Naive thymus-derived CD8-positive, alpha-beta T cell (primary cell): ENCODE measurements around the gene JAK1. TPM values are rescaled to one million over a fixed set of nuclear protein-coding genes. Genes with fewer than 3 reads are reported as not detected.

Experiments used
- ATAC-seq, 2 donors: fragments of 150-1000 bp; cut with Tn5 transposase in 1 of 2; sonication (Bioruptor Pico), chemical (Tn5 transposase) in 1 of 2; 1 replicate in 1 of 2; 2 replicates in 1 of 2; pipeline ENCODE4 v1.10.0; 2021; ENCODE audit warnings: mild to moderate bottlenecking in 2 of 2, moderate library complexity in 2 of 2
- POLR2A ChIA-PET: fragments of 350-600 bp; sonication (Branson Sonifier 250); formaldehyde crosslinking; loops from one replicate; lab custom pipeline; 2021; ENCODE audit warnings: antibody characterized with exemption; lab: Charles Lee
- DNase-seq, 10 donors: peaks; one replicate each; pipeline versions ENCODE4 v3.0.0 to v3.0.0-alpha.2; 2020 to 2022
- H3K27ac Mint-ChIP-seq, 10 donors: one replicate each; pipeline ENCODE4 v1.8.0; 2020 to 2022; ENCODE audit warnings: mild to moderate bottlenecking in 10 of 10, mixed read lengths in 10 of 10, moderate library complexity in 4 of 10, inconsistent platforms in 1 of 10
- H3K27me3 Mint-ChIP-seq, 5 donors: one replicate each; pipeline ENCODE4 v1.8.0; 2021 to 2022; ENCODE audit warnings: mixed read lengths in 5 of 5
- H3K36me3 Mint-ChIP-seq, 3 donors: one replicate each; pipeline ENCODE4 v1.8.0; 2020 to 2022; ENCODE audit warnings: mixed read lengths in 3 of 3, mild to moderate bottlenecking in 2 of 3, inconsistent platforms in 1 of 3
- H3K4me1 Mint-ChIP-seq, 4 donors: one replicate each; pipeline ENCODE4 v1.8.0; 2021 to 2022; ENCODE audit warnings: mixed read lengths in 4 of 4
- H3K4me3 Mint-ChIP-seq, 10 donors: one replicate each; pipeline ENCODE4 v1.8.0; 2020 to 2022; ENCODE audit warnings: mild to moderate bottlenecking in 10 of 10, mixed read lengths in 10 of 10, moderate library complexity in 6 of 10, inconsistent platforms in 1 of 10
- H3K9me3 Mint-ChIP-seq, 9 donors: one replicate each; pipeline ENCODE4 v1.8.0; 2020 to 2022; ENCODE audit warnings: mixed read lengths in 9 of 9, mild to moderate bottlenecking in 3 of 9, inconsistent platforms in 1 of 9, moderate library complexity in 1 of 9
- polyA plus RNA-seq, 3 donors: library from polyadenylated mRNA; unstranded; fragments of 300-500 nt; fragmentation: Illumina TruSeq; gene quantifications; one replicate each; pipeline ENCODE4 v1.2.3, GENCODE V29; 2021
- total RNA-seq, 8 experiments: library from RNA in 2 of 8; stranded (reverse) in 2 of 8; gene quantifications; one replicate each; pipeline ENCODE4 v1.2.3 and lab custom pipeline; 2021 to 2026

Gene JAK1
- total RNA-seq, result 100 to 1,000 TPM; 346 to 361 TPM
- polyA plus RNA-seq, result 100 to 1,000 TPM; 162 to 244 (median 174) TPM
- 451 to 957 (median 674) reads per million in 6 experiments for total RNA-seq (lab: John Stamatoyannopoulos, UW)

DNA sequence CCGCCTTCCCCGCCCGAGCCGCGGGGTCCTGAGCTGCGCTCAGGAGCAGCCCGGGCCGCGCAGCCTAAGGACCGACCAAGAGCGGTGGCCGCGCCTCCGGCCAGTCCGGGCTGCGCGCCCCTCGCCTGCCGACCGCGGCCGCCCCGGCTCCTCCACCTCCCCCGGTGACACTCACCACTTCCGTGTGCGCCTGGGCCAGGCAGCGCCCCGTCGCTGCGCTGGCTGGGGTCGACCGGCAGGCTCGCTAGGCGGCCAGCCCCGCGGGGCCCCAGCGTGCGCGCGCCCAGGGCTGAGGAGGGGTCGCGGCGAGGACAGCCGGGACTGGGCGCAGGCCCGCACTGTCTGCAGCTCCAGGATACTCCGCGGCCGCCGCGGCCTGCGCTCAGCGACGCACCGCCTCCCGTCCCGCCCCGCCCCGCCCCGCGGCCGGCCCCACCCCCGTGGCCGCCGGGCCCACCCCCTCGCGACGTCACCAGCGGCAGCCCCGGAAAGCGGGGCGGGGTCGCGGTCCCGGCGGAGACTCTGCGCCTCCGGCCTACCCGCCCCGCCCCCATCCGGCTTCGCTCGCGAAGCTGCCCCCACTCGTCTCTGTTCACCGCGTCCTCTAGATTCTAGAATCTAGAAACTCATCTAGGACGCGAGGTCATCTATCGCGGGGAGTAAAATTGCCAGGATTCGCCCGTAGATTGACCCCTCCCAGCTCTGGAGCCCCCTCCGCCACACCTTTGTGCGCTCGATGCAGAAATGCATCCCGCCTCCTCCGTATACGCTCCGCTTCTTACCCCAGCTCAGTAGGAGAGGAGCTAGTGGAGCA, at the start of gene JAK1:
Gene JAK1 (minus strand): TSS at position 392 of the 814 bp plus-strand sequence. CDS start 80,285 bp downstream, outside the sequence.
- Mint-ChIP-seq H3K36me3 (peaks cover 0 to 3% (median 0%) of the 10 kb centered on the region in 3 donors), H3K4me1 (peaks cover 33 to 58% (median 53%) of the 10 kb centered on the region in 4 donors), H3K27ac (peak within 1 kb of the TSS; percentile 93 to 98 (median 97)), H3K27me3 (no peaks in the 10 kb centered on the region), H3K4me3 (peak within 1 kb of the TSS; percentile 77 to 96 (median 94)), H3K9me3 (no peaks in the 10 kb centered on the region)
- POLR2A ChIA-PET, result interaction anchor here (0.6 to 3.4 kb wide), 30 partner anchors 8 to 454 kb away, joined by 3 to 43 read pairs (median 5); partner anchors contain the start of genes LEPR and LEPROT
- peak; percentile 75 to 76 for ATAC-seq
- DNase-seq, result peak; percentile 80 to 97 (median 90)

DNA sequence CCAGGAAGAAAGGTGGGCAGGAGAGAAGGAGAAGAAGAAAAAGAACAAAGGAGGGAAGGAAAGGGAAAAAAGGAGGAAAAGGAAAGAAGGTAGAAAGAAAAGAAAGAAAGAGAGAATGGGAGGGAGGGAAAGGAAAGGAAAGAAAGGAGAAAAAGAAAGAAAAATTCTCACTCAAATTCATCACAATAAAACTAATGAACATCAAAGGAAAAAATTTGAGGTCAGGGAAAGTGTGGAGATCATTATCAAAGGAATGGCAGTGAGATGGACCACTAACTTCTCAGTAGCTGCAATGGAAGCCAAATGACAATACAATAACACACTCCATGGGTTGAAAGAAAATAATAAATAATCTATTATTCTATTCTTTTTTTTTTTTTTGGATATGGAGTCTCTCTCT, 48.0 kb upstream of the JAK1 start:
- no peak overlapping the region for H3K4me3 Mint-ChIP-seq
- H3K9me3 Mint-ChIP-seq, result peaks cover 0 to 3% (median 0%) of the 10 kb centered on the region in 9 donors
- peak overlapping the region in 1 of 10 donors; percentile 18 for H3K27ac Mint-ChIP-seq
- no peaks in the 10 kb centered on the region for H3K27me3 Mint-ChIP-seq
- DNase-seq (no peak), ATAC-seq (no peak)
- POLR2A ChIA-PET, result no interaction called here
- peaks cover 0 to 3% (median 2%) of the 10 kb centered on the region in 3 donors for H3K36me3 Mint-ChIP-seq
- peaks cover 20 to 25% (median 22%) of the 10 kb centered on the region in 4 donors for H3K4me1 Mint-ChIP-seq

- ATAC-seq (no peak), DNase-seq (no peak)
- Mint-ChIP-seq H3K27me3 (no peaks in the 10 kb centered on the region), H3K4me3 (no peak overlapping the region), H3K4me1 (peaks cover 26 to 48% (median 38%) of the 10 kb centered on the region in 4 donors), H3K27ac (peak overlapping the region in 1 of 10 donors; percentile 34), H3K36me3 (peaks cover 0 to 3% (median 2%) of the 10 kb centered on the region in 3 donors), H3K9me3 (peaks cover 0 to 3% (median 0%) of the 10 kb centered on the region in 9 donors)
- POLR2A ChIA-PET, result interaction anchor here (0.6 kb wide), 1 partner anchor 51 kb away, joined by 4 read pairs; no protein-coding TSS in a partner anchor
These were observed 45.6 kb upstream of the JAK1 start for GRCh38 chr1:65011983-65012382.

GRCh38 chr1:65009724-65010420, 43.5 kb upstream of the JAK1 start:
- ATAC-seq, result peak; percentile 36 to 42

GRCh38 chr1:65009176-65009575, 42.8 kb upstream of the JAK1 start:
- ATAC-seq, result peak in 1 of 2 donors; percentile 53
- DNase-seq, result peak in 3 of 10 donors; percentile 19 to 33 (median 22)
- Mint-ChIP-seq H3K27me3 (no peaks in the 10 kb centered on the region), H3K4me1 (peaks cover 25 to 48% (median 37%) of the 10 kb centered on the region in 4 donors), H3K9me3 (peaks cover 0 to 3% (median 0%) of the 10 kb centered on the region in 9 donors), H3K4me3 (peak overlapping the region in 8 of 10 donors; percentile 8 to 76 (median 54)), H3K27ac (peak overlapping the region in 3 of 10 donors; percentile 57 to 80 (median 68)), H3K36me3 (peaks cover 0 to 2% (median 1%) of the 10 kb centered on the region in 3 donors)
- POLR2A ChIA-PET, result interaction anchor here (1.0 to 1.6 kb wide), 4 partner anchors 39 to 57 kb away, joined by 3 to 4 read pairs (median 3); no protein-coding TSS in a partner anchor

More at GRCh38 chr1:65009724-65010420, 43.5 kb upstream of the JAK1 start:
- Mint-ChIP-seq H3K36me3 (peaks cover 0 to 3% (median 2%) of the 10 kb centered on the region in 3 donors), H3K4me1 (peaks cover 26 to 48% (median 38%) of the 10 kb centered on the region in 4 donors), H3K9me3 (peaks cover 0 to 3% (median 0%) of the 10 kb centered on the region in 9 donors), H3K4me3 (peak overlapping the region in 9 of 10 donors; percentile 8 to 76 (median 32)), H3K27ac (peak overlapping the region in 8 of 10 donors; percentile 27 to 90 (median 64)), H3K27me3 (no peaks in the 10 kb centered on the region)
- POLR2A ChIA-PET, result interaction anchor here (0.5 to 1.6 kb wide), 6 partner anchors 37 to 58 kb away, joined by 3 to 7 read pairs (median 3); no protein-coding TSS in a partner anchor
- DNase-seq, result no peak

DNA sequence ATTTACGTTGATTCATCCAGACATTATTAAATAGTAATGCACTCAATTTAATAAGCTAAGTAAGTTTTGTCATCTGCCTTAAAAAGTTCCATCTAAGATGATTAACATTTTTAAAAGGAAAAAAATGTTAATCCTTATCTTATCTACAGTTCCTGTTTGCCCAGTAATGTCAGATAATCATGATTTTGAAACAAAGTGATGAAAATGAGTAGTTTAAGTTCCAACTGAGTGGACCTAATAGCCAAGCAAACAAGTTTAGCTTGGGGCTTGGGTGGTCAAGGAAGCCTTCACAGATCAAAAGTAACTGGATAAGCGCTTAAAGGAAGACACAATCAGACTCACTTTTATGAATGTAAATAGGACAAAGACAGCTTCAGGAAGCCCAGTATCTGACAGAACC, 40.5 kb upstream of the JAK1 start:
- H3K27me3 Mint-ChIP-seq, result no peaks in the 10 kb centered on the region
- H3K4me3 Mint-ChIP-seq, result no peak overlapping the region
- H3K4me1 Mint-ChIP-seq, result peaks cover 25 to 60% (median 46%) of the 10 kb centered on the region in 4 donors
- H3K27ac Mint-ChIP-seq, result no peak overlapping the region
- peaks cover 0 to 3% (median 0%) of the 10 kb centered on the region in 9 donors for H3K9me3 Mint-ChIP-seq
- DNase-seq, result no peak
- no peaks in the 10 kb centered on the region for H3K36me3 Mint-ChIP-seq
- POLR2A ChIA-PET, result no interaction called here
- ATAC-seq, result no peak

GRCh38 chr1:65003316-65003664, 36.9 kb upstream of the JAK1 start:
- Mint-ChIP-seq H3K4me1 (peaks cover 17 to 38% (median 34%) of the 10 kb centered on the region in 4 donors), H3K27me3 (no peaks in the 10 kb centered on the region), H3K4me3 (peak overlapping the region; percentile 53 to 93 (median 85)), H3K9me3 (peaks cover 0 to 12% (median 0%) of the 10 kb centered on the region in 9 donors), H3K36me3 (peaks cover 0 to 10% (median 5%) of the 10 kb centered on the region in 3 donors), H3K27ac (peak overlapping the region; percentile 7 to 90 (median 72))
- DNase-seq (no peak), ATAC-seq (peak in 1 of 2 donors; percentile 1)
- POLR2A ChIA-PET, result interaction anchor here (0.7 to 2.0 kb wide), 6 partner anchors 37 to 127 kb away, joined by 3 to 14 read pairs (median 6); partner anchors contain the start of gene JAK1

DNA sequence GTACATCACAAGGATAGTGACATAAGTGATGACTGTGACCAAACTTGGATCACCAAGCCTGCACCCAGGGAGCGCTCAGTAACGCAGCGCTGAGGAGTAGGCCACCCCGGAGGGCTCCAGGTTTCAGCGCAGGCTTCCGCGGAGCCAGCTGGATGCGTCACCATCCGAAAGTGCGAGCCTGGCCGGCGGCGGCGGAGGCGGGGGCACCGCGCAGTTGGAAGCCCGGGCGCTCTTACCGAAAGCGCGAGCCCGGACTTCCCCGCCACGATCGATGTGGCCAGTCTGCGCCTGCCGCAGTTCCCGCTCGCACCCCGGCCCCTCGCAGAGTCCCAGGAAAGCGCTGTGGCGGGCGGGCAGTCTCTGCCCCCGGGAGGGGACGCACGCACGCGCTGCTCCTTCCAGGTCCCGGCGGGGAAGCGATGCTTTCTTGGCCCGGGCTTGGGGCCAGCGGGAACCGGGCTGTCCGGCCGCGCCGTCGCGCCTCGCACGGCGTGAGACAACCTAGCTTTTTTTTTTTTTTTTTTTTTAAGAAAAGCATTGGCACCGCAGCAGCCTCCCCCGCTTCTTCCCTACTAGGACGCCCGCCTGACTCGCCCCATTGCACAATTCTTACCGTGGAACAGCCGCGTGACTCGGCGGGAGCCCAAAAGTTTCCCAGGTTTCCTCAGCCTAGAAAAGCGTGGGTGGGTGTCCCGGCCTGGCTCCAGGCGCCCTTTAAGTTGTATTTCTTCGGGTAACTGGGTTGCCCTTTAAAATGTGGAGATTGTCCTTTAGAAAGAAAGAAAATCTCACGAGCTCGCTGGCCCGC, 36.4 kb upstream of the JAK1 start:
- Mint-ChIP-seq H3K36me3 (peaks cover 0 to 15% (median 10%) of the 10 kb centered on the region in 3 donors), H3K4me3 (peak overlapping the region; percentile 77 to 93 (median 86)), H3K27me3 (no peaks in the 10 kb centered on the region), H3K27ac (peak overlapping the region; percentile 73 to 99 (median 92)), H3K9me3 (peaks cover 0 to 17% (median 2%) of the 10 kb centered on the region in 9 donors), H3K4me1 (peaks cover 14 to 32% (median 29%) of the 10 kb centered on the region in 4 donors)
- POLR2A ChIA-PET, result interaction anchor here (0.6 to 2.0 kb wide), 11 partner anchors 9 to 417 kb away, joined by 3 to 14 read pairs (median 4); partner anchors contain the start of genes JAK1, LEPR and LEPROT
- DNase-seq (peak; percentile 58 to 81 (median 68)), ATAC-seq (peak; percentile 82)

GRCh38 chr1:65002156-65002507, 35.8 kb upstream of the JAK1 start:
- peaks cover 0 to 16% (median 10%) of the 10 kb centered on the region in 3 donors for H3K36me3 Mint-ChIP-seq
- peak in 1 of 2 donors; percentile 1 for ATAC-seq
- H3K9me3 Mint-ChIP-seq, result peaks cover 0 to 18% (median 2%) of the 10 kb centered on the region in 9 donors

DNA sequence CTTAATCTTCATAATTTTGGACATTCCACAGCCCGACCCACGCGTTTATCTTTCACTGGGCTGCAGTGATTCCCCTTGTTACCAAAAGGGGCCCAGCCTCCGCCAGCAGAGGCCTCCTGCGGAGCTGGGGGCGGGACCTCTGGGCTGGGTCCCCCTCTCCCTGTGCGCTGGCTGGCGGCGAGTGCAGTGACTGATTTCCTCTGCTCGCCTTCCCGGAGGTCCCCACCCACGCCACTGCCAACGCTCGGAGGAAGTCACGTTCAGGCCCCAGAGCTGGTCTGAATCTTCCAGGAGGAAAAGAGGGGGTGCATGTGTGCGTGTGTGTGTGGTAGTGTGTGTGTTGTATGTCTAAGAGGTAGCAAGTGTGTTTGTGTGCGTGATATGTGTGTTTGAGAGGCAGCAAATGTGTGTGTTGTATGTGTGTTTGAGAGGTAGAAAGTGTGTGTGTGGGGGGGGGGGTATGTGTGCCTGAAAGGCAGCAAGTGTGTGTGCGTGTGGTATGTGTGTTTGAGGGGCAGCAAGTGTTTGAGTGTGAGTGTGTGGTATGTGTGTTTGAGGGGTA, 35.0 kb upstream of the JAK1 start:
- DNase-seq (peak; percentile 67 to 83 (median 78)), ATAC-seq (peak; percentile 81 to 82)
- Mint-ChIP-seq H3K4me1 (peaks cover 14 to 31% (median 25%) of the 10 kb centered on the region in 4 donors), H3K36me3 (peaks cover 0 to 16% (median 10%) of the 10 kb centered on the region in 3 donors), H3K27ac (peak overlapping the region; percentile 73 to 99 (median 92)), H3K4me3 (peak overlapping the region; percentile 77 to 93 (median 86)), H3K27me3 (no peaks in the 10 kb centered on the region), H3K9me3 (peaks cover 0 to 18% (median 2%) of the 10 kb centered on the region in 9 donors)
- POLR2A ChIA-PET, result interaction anchor here (0.7 to 1.4 kb wide), 5 partner anchors 17 to 68 kb away, joined by 3 to 10 read pairs (median 3); partner anchors contain the start of gene JAK1

More at GRCh38 chr1:65002156-65002507, 35.8 kb upstream of the JAK1 start:
- H3K4me1 Mint-ChIP-seq, result peaks cover 14 to 31% (median 26%) of the 10 kb centered on the region in 4 donors
- DNase-seq, result peak in 1 of 10 donors; percentile 19
- H3K27me3 Mint-ChIP-seq, result no peaks in the 10 kb centered on the region
- peak overlapping the region; percentile 77 to 93 (median 86) for H3K4me3 Mint-ChIP-seq
- peak overlapping the region; percentile 73 to 99 (median 92) for H3K27ac Mint-ChIP-seq
- POLR2A ChIA-PET, result interaction anchor here (0.7 to 2.0 kb wide), 8 partner anchors 9 to 418 kb away, joined by 3 to 14 read pairs (median 4); partner anchors contain the start of genes JAK1, LEPR and LEPROT
